NB4 (cell line): ENCODE results near the gene GRIK3.

Experiments used
- CTCF ChIP-seq: IDR thresholded peaks from one replicate; pipeline ENCODE4 v1.5.1; 2012; ENCODE audit warnings: low read depth, low read length
- POLR2A ChIP-seq: IDR thresholded peaks from 2 replicates; pipeline ENCODE4 v1.6.1; 2011; ENCODE audit warnings: mild to moderate bottlenecking; ENCODE audit not compliant: insufficient read length; ENCODE audit errors: extremely low read depth
- TF ChIP-seq, protein P1 (sequence below): IDR thresholded peaks from 2 replicates; pipeline ENCODE4 v1.6.1; 2011; ENCODE audit warnings: low read depth, low read length

- TF ChIP-seq CTCF: no peak
- no peak for TF ChIP-seq POLR2A
- TF ChIP-seq, protein P1, sequence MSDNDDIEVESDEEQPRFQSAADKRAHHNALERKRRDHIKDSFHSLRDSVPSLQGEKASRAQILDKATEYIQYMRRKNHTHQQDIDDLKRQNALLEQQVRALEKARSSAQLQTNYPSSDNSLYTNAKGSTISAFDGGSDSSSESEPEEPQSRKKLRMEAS: no peak
Measured at GRCh38 chr1:36955016-36955415, 79.3 kb downstream of the GRIK3 start.
